HK-2 (cell line): ENCODE data around the gene MYH15.

Experiments used
- DNase-seq: peaks from one replicate; pipeline ENCODE4 v3.0.0-alpha.2; 2018; ENCODE audit not compliant: unreplicated experiment

The MYH15 gene

DNA sequence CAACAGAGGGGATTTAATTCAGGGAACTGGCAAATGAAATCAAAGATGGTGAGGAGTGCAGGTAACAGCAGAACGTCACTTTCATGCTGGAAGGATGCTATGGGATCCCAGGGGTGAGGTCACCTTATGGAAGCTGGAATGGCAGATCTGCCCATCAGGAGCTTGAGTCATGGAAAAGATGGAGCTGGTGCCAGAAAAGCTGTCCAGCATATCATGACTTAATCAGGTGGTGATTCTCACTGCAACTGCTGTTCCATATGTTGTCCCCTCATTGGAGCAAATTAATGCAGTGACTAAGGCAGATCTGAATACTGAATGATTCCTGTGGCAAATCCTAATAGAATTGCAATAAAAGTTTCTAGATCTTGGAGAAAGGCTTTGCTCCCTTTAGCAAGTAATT lies 175.7 kb downstream of the MYH15 start:
- no peak for DNase-seq

DNA sequence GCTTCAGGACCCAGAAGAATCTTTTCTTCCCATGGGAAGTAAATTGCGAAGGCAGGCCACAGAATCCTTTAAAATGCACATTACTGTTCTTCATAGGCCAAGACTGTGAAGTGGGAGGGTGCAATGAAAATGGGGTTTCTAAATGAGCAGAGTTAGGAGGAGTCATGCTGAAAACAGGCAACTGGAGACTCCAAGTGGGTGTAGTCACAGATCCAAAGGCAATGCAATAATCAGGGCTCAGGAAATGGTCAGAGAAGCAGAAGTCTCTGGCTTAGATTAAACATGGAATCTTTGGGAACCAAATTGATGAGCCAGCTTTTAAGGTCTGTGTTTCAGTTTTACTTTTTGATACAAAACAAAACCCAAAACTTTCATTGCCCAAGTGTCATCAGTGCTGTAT lies 176.4 kb downstream of the MYH15 start:
- no peak for DNase-seq

DNA sequence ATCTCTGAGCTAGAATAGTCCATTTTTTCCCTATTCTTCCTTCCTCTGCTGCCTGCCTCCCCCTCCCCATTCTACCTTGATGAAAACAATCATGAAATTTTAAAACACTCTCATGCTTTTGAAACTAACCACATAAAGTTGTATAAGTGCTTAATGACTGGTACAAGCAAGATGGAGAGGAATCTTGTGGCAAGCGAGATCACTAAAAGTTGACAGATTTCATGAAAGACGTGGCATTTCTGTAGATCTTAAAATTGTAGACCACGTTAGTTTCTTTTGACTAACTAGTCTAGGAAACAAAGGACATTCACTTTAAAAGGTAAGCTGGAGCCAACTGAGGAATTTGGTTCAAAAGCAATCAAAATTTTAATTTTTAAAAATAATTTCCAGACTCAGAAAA lies 178.6 kb downstream of the MYH15 start:
- DNase-seq, result no peak
